T-helper 9 cell (primary cell): ENCODE results near the gene RAD51AP2.
"Not testable (repeated sequence)": the region's sequence is repeated elsewhere in the genome, so short reads cannot be mapped to it uniquely, and the experiment has no call there.

ENCODE experiments used
- DNase-seq: peaks from one replicate; pipeline ENCODE4 v3.0.0-alpha.2; 2020
- total RNA-seq, 2 donors: gene quantifications; one replicate each; lab custom pipeline; 2026; lab: John Stamatoyannopoulos, UW

RAD51AP2 gene
- total RNA-seq = 0 reads per million in 2 donors

DNA sequence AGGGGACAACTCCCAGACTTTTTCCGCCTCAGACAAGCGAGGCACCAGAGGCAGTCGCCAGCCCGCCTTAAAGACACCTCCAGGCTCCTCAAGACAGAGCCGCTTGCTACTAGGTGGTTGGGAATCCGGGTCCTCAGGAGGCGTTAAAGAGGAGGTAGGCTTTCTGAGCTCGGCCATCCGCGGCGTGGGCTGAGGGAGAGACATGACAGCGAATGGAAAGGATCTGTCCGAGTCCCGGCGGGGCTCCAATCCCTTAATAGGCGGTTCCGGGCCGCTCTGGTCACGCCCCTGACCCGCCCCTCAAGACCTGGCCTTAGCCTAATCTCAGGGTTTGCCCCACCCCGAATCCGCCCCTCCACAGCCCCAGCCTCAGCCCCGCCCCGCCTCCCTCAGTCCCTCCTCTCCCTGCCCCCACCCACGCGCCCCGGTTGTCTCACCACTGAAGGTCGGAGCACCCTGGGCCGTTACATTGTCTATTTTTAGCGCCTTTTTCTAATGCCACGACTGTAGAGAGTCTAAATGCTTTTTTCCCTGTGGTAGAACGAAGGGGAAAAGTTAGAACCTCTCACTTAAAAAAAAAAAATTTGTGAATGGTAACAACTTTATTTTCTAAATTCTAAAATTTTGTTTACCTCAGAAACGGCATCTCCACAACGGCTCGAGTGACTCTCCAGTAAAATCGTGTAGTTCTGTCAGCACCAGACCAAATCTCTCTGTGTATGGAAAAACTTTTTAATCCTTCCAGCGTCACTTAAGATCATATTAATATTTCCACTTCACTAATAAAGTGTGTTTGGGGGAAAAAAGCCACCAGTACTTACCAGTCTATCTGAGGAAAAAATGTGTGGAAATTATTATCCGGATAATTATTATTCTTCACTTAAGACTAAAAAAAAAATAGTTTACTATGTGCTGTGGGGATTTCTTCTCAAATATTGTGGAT, at the start of gene RAD51AP2:
RAD51AP2 (minus strand) TSS at position 229 of the 943 bp plus-strand sequence; CDS start at position 204, 25 bp downstream.
- DNase-seq = no peak

DNA sequence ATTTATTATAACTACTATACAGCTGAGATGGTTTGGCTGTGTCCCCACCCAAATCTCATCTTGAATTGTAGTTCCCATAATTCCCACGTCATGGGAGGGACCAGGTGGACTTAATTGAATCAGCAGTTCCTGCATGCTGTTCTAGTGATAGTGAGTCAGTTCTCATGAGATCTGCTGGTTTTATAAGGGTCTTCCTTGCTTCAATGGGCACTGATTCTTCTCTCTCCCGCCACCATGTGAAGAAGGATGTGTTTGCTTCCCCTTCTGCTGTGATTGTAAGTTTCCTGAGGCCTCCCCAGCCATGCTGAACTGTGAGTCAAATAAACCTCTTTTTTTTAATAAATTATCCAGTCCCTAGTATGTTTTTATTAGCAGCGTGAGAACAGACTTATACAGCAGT, 47.5 kb upstream of the RAD51AP2 start:
- DNase-seq = not testable (repeated sequence)

DNA sequence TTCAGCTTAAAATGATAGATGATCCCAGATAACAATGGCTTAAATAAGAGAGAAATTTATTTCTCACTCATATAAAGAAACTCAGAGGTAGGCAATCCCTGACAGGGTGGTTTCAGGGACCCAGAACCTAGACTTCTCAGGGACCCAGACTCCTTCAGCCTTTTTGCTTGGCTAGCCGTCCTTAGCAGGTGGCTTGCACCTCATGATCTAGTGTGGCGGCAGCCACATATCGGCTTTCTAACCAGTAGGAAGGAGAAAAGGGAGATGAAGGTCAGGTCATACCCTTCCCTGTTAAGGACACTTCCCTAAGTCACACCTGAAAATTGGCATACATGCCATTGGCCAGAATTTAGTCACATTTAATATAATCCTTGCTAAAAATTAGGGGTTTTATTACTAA, 40.6 kb upstream of the RAD51AP2 start:
- no peak for DNase-seq

DNA sequence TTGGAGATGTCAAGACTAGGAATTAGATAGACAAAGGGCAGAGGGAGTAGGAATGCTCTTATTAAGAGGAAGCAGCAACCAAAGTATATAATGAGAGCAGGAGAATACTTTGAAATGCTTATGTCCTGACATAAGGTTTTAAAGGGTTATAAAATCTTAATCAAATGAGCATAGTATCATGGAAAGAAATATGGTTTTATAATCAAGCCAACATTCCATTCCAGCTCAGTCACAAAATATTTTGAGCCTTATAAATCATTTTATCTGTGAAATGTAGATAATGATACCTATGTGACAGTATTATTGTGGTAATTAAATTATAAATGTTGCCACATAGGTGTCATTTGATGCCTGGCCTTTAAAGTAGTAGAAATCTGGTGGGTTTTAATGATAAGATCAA, 39.8 kb upstream of the RAD51AP2 start:
- no peak for DNase-seq

DNA sequence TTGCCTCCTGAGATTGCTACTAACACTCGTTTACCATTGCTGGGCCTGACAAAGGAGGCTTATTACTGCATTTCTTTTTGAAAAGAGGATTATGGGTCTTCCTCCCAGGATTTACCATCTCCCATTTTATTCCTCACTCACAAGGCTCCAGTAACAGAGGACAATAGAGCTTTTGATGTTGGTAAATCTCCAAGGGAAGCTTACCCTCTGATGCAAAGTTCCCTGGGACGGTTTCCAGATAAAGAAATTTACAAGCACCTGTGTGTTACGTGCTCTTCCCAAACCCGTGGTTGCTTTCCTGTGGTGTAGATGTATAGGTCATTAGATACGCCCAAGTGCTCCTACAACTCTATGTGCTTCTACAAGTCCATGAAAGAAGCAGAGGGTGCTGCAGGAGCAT, 39.4 kb upstream of the RAD51AP2 start:
- DNase-seq = no peak

DNA sequence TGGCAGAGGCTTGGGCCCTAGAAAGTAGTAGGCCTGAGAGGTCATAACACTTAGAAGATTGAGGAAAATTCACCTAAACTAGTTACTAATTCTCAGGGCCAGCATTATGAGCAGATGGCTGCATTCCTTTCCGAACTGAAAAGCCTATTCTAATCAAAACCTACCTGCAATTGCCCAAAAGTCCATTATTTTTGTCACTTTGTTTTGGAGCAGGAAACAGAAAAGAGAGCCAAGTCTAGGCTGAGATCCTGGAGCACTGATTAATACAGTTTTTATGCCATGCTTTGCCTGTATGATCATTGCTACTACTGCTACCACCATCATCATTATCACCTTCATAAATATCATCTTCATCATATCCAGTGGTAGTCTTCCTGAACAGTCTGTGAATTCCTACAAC, 36.9 kb upstream of the RAD51AP2 start:
- no peak for DNase-seq

DNA sequence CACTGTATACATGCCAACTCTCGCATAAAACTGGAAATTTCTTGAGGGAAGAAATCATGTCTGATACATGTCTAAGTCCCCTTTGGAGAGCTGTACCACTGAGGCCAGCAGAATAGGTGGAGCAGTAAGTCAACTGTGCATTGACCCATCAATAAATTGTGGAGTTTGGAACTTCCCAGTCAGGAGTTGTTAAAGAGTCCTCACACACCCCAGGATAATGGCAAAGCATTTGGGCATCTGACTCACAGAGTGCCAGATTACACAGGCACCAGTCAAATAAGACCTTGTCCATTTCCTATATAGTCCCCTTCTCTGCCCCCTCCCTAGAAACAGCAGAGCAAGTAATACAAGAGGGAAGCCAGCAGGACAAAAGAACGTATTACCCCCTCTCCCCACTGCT, 32.7 kb upstream of the RAD51AP2 start:
- no peak for DNase-seq

DNA sequence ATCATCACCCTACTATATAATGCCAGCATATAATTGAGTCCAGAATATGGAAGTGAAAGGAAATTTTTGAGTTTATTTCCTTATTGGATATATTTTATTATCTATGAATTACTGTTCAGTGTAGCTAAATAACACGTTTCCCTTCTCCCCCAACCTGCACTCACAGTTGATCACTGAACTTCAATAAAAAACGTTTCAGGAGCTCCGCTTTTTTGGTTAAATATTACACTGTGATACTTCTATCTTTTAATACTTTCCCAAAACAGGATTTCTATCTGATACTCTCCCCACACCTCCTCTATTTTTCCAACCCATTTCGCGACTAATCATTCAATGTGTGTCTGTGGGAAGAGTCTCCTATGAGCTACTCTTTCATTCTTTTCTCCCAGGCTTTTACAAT, 29.5 kb upstream of the RAD51AP2 start:
- no peak for DNase-seq

DNA sequence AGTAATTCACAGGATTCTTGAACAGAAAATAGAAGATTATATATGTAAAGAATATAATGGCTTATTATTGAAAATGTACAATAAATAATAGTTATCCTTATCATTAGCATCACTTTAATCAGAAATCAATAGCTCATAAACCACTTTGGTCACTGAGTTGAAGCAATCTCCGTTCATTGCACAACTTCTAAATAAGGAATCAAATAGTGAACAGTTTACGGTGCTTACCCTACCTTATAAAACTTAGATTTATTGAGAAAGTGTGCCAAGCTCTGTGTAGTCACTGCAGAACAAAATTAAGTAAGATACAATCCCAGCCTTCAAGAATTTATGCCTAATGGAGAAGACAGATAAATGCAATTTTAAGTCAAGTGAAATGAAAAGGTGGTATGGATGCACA, 29.0 kb upstream of the RAD51AP2 start:
- no peak for DNase-seq

DNA sequence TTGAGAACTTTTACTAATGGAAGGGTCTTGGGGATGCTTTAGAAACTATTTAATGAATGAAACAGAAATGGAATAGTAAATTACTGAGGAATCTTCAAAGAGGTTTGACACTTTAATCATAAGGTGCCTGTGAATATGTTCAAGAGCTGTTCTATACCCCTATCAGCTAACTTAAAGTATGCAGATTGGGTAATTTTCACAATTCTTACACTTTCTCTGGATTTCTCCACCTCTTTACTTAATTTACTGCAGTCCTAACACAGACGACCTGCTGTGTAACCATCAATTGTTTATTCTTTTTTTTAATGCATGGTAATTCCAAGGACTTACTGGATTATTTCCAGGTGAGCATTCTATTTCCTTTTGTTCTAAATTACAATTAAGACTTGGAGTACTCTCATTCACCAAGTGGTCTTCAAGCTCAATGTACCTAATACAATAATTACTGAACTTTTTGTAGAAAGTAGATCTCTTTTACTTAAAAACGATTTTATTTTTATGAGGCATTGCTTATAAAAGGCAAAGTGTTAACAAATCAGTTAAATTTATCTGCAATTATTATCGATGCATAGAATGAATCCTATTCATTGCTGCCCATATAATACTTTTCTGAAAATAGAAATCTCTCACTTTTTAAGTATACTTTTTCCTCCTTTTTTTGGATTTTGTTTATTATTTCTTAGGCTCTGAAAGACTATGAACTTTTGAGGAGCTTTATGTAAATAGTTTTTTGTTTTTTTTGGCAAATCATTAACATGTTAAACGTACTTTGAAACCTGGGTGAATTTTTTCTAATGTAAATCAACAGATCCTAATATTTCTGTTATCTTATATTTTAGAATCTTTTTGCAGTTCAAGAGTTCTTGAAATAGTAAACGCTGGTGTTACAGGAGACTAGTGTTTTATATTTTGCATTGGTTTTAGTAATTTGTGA, 27.7 kb upstream of the RAD51AP2 start:
- no peak for DNase-seq

DNA sequence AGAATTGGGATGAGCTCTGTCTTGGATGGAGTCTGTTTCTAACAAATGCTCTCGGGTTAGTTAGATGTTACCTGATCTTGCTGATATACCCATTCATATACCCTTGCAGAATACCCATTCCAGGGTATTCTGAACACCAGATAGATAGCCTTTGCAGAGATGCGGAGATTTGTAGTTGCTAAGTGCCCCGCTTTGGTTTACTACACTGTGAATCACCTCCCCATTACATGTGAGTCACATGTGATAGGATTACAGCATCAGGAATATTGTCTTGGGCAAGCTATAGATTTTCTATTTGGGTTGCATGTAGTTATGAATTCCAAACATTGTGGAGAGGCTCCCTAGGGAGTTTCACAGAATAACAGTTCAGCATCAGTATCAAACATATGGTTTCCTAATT, 26.0 kb upstream of the RAD51AP2 start:
- DNase-seq = no peak

DNA sequence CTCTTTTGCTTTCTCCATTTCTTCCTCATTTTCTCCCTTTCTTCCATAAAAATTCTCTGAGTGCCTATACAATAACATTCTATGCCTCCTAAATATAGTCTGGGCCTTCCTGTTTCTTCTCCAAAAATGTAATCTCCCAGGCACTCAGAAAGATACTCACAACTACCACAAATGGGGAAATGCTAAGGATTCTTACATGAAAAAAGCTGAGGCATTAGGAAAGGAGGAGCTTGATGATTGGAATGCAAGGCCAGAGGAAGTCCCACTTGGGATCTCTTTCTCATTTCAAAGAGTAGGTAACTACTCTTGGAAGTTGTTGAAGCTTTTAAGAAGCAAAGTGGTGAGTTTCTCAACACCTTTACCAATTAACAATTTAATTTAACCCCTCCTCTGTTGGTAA, 25.6 kb upstream of the RAD51AP2 start:
- no peak for DNase-seq

DNA sequence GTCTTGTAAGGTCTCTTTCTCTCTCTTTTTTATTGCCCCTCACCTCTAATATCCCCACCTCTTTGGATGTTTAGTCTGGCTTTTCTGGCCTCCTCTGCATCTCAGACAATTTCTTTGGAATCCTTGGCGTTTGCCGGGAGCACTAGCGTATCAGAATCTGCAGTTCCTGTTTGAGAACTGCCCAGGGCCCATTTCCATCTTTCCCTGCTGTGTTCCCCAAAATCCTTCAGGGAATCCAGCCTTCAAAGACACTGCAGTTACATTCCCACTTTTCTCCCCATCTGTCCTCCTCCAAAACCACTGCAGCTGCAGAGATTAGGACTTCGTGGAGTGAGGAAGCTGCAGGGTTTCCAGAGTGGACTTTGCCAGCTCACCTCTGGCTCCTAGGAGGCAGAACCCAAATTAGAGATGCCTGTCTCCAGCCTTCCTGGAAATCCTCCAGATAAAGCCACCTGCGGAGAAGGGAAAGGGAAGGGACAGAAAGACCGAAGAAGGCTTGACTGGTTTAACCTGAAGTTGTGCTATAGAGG, 25.0 kb upstream of the RAD51AP2 start:
- no peak for DNase-seq

DNA sequence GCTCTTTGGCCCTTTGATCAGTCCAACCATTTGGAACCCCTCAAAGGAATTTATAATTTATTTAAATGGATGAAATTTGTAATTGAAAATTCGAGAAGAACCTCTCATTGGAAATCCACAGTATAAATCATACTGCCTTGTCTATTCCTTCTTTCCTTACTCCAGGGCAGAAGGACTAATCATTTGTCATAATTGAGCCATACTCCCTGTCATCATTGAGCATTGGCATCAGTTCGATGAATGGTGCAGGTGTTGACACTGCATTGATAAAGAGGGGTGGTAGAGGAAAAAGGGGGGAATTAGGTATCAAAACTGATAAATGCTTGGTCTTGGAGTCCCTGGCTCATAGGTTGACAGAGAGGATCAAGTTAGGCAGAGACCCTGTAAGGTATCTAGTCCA, 24.2 kb upstream of the RAD51AP2 start:
- no peak for DNase-seq

DNA sequence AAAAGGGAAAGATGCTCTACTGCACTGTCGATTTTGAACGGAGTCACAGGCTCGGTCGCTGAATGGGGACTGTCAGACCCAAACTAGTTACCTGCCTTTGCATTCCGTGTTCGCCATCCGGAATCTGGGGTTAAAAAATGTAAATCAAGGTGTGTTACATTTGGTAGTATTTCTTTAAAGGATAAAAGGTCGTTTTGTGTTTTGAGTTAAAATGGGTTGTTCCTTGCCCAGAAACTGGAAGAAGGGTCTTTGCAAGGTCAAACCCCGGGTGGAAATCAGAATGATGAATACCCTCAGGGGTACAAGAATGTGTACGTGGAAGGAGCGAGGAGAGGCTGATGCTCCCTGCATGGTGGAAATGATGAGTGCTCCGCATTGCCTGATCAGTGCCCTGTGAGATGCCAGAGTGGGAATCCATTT, 23.3 kb upstream of the RAD51AP2 start:
- no peak for DNase-seq

DNA sequence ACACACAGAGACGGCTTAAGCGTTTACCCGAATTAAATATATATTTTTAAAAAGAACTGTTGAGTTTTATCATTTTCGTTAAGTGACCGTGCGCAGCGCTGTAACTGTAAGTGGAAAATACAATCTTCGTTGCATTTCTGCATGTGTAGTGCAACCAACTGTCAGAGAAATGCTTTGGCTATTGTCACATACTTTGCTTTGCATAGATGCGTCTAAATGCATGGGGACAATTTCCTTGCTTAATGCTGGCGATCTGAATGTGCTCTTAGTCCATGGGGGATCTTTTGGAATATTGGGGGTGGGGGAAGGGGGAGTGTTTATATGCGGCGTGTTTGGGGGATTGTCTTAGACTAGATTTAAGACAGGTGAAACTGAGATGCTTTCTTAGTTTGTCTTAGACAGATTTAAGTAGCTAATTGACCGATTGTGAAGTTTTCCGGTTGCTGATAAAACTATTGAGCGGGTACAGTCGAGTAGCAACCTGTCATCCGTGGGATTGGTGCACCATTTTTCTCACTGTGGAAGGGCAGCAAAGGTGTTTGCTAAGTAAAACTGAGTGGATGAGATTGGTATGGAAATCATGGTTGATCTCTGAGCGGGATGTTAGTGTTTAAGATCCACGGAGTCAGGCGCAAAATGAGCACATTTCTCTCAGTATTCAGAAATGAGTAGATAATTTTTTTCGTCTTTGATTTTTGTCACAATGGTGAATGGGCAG, 22.7 kb upstream of the RAD51AP2 start:
- DNase-seq = no peak

DNA sequence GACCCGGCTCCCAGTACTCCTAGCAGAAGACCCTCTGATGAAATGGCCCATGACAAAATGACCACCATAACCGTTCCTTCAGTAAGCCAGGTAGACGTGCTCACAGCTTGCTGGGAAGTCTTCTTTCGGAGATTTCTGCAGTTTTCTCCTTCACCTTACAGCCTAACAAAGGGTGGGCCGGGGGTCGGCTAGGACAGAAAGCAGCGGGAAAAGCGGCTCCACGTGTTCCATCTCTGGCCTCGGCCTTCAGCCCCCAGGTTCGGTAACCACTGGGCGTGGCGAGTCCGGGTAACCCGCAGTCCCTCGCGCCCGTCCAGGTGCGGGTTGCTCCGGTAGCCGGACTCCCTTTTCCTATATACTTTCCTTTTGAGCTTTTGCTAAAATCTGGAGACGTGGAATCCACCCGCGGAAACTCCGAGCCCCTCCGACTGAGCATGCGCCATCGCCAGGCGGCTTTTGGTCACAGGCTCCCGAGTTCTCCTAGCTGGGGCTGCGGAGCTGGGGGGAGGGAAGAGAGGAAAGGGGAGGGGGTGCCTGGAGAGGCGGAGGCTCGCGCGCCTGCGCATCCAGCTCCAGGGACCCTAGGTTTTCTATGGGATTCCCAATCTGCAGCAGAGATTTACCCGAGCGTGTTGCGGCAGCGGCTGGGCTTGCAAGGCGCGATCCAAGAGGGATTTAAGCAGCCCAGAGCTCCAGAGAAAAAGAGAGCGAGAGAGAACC, 22.0 kb upstream of the RAD51AP2 start, which contains the start of gene VSNL1:
VSNL1 (plus strand) TSS at position 604 of the 720 bp plus-strand sequence. CDS start 51,379 bp downstream, outside the sequence.
- DNase-seq = no peak

DNA sequence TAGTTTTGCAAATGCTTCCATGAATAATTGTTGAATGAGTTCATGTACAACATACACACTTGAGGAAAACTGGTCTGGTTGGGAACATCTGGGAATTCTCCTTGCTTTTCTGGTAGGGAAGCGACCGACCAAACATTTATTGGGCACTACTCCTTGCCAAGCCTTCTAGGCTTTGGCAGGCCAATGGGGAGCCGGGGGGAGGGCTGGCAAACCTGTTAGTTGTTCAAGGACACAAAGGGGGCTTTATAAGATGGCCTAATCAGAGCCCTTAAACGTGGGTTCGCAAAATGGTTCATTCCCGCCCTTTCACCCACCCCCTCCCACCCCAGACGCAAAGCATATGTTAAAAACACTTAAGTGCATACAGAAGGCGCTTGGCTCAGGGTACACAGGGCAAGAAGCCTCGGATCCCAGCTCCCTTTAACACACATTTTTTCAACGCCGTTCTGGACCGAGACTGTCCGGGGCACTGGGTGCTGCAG, 21.4 kb upstream of the RAD51AP2 start:
- no peak for DNase-seq

DNA sequence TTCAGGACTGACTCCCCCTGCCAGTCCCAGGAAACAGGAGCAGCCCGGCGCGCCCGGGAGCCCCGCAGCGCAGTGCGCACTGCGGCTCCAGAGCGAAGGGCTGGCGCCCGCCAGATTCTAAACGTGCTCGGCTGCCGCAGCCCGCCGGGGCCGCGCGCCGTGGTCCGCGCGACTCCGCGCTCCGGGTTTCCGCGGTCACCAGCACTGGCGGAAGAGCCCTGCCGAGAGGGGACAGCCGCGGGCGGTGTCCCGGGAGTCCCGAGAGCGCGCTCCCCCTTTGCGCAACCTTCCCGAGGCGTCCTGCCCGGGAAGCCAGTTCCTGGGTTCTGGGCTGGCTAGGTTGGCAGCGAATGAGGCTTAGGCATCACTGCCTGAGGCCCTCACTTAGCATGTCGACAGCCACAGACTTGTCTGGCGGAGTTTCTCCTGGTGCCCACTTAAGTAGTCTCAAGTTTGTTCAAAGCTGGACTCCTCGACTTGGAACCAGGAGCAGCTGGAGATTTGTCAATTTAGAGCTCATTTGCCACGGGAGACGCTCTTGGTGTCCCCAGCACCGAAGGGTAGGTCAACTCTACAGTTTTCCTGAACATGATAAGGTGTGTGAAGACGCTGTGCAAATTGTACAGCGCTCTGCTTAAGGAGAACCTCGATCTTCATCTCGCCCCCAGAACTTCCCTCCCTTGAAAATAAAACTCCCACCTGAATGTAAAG, 20.8 kb upstream of the RAD51AP2 start:
- no peak for DNase-seq

DNA sequence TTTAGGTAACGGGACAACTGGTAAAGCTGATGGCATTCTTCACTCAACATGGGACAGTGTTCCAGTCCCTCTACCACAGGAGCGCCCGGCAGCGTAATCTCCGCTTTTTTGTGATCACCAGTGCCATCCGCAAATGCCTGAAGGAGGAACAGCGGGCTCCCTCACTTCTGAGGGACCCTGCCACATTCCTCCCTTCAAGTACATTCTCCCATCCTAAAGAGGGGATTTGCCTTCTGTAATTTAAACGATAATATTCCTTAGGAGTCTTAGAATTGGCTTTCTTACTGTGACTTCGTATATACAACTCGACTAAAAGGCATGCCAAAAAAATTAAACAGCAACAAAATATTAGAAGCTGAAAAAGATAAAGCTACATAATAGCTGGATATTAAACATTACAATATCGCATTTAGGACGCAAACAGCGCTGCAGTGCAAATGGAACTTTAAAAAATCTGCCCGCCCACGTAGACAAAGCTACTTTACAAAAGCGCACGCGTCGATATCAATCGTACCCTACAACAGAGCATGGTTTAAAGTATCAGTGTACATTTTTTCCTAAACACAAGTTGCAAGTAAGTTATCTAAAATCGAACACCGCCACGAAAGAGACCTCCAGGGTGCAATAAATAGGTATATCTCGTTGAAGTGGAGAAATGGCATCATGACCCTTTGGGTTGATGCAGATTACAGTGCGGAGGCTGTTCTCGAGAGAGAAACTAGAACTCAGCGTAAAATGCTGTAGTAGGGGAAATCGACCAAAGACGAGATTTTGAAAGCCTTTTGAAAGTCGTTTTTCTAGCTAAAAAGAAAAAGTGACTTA, 20.0 kb upstream of the RAD51AP2 start:
- no peak for DNase-seq
